Activated CD4-positive, CD25-positive, alpha-beta regulatory T cell (primary cell): ENCODE results near the gene SPPL2B.

ENCODE experiments used
- DNase-seq, 4 experiments: peaks; one replicate each; lab custom pipeline; 2025; lab: John Stamatoyannopoulos, UW

The SPPL2B gene

DNA sequence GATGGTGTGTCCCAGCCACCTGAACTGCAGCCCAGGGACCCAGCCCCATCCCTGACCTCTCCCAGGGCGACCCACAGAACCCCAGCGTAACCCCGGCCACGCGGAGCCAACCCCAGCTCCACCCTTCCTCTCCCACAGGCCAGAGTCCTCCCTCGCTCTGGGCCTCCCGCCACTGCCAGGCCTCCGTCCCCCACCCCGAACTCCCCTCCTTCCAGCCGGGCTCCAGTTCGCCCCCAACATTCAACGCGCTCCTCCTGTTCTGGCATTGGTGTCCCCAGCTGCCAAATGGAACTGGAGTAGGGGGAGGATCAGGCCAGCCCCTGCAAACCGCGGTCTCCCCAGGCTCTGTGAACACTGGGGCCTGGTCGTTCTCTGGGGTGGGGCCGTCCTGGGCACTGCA lies 28.0 kb upstream of the SPPL2B start:
- no peak for DNase-seq

- DNase-seq: no peak
Measured at GRCh38 chr19:2302319-2303210, 25.9 kb upstream of the SPPL2B start.

DNA sequence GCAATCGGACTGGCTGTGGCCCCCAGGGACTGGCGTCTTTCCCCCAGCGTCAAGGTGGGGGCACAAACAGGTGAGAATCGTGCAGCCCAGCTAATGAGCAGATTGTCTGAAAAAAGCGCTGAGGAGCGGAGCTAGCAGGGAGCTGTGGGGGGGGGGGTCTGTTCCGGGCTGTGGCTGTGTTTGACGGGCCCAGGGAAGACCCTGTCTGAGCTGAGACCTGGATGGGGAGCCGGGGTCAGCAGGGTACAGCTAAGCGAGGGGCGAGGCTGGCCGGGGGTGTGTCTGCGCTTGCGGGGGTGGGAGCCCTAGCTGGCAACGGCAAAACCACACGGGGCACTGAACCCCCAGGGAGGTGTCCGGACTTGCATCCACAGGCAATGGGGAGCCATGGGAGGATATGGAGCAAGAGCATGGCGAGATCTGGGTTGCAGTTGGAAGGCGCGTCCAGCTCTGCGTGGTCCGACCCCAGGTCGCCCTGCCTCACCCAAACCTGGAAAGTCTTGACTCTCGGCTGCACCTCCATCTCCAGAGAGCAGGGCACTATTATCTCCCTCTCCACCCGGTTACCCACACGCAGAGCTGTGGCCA lies 25.2 kb upstream of the SPPL2B start:
- DNase-seq: no peak

DNA sequence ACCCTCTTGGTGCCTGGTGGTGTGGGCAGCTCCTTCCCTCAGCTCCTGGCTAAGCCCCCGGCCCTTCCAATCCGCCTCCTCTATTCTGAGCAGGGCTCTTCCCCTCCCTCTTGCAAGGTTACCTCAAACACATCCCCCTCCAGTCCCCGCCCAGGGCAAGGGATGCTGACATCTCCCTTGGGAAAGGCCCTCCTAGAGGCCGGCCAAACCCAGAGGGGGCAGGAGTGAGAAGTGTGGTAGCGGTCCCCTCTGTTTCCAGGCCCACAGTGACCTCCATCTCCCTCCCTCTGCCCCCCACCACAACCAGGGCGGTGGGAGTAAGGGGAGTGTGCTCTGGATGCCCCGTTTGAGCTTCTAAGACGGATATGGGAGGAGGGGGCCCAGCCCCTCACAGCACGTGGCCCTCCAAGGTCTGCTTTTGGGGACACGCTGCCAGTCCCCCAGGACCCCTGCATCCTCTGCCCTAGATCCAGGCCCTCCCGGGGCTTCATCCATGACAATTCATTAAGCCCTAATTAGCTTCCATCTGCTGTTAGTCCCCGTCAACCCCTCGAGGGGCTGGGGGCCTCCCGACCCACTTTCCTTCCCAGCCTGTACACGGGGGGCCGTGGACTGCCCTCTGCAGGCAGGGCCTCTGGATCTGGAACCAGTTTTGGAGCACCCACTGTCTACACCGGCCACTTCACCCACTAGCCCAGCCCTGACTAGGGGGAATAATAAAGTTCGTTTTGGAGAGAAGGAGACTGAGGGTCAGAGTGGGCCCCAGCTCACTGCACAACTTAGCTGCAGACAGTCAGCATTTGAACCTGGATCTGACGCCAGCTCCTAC lies 22.8 kb upstream of the SPPL2B start:
- DNase-seq: no peak

GRCh38 chr19:2306281-2306806 lies 22.1 kb upstream of the SPPL2B start:
- DNase-seq: no peak

DNA sequence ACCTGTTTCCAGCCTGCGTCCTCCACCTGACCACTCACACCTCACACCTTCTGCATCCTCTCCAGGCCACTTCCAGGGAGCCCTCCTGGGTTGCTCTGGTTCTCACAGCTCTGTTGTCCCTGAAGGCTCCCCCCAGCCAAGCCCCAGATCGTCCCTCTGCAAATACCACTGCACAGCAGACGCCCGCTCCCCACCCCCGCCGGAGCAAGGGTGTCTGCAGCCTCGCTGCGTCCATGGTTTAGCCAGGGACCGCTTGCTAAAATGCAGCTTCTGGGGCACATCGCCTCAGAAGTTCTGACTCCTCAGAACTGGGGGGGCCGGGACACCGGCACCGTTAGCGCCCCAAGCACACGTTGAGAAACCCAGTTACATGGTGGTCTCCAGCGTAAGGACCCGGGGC lies 21.5 kb upstream of the SPPL2B start:
- DNase-seq: no peak

DNA sequence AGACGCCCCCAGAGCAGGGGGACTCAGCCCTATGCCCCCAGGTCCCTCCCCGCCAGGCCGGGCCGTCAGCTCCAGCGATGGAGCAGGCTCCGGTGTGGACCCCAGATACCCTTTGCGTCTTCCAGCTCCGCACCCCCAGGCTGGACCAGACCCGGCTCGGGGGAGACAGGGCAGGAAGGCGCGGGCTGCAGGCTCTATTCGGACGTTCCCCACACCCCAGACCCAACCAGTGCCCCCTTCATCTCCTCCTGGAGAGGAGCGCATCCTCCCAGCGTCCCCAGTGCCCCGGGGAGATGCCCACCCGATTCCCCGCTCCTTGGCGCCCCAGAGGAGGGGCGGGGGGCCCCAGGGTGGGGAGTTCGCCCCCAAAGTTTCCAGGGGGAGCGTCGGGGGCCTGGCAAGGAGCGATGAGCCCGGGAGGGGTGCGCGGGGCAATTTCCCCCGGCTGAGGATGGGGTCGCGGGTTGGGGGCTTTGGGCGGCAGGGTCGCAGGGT lies 20.9 kb upstream of the SPPL2B start:
- DNase-seq: no peak

- DNase-seq: no peak
Measured at GRCh38 chr19:2308114-2308556, 20.3 kb upstream of the SPPL2B start, which contains the start of gene LINGO3. Gene LINGO3 (minus strand): TSS chr19:2308154. CDS start chr19:2291776, 16,378 bp downstream.

GRCh38 chr19:2309734-2310362 lies 18.6 kb upstream of the SPPL2B start:
- no peak for DNase-seq

GRCh38 chr19:2311093-2311492 lies 17.4 kb upstream of the SPPL2B start:
- no peak for DNase-seq

- DNase-seq: no peak
Measured at GRCh38 chr19:2312820-2313501, 15.5 kb upstream of the SPPL2B start.

DNA sequence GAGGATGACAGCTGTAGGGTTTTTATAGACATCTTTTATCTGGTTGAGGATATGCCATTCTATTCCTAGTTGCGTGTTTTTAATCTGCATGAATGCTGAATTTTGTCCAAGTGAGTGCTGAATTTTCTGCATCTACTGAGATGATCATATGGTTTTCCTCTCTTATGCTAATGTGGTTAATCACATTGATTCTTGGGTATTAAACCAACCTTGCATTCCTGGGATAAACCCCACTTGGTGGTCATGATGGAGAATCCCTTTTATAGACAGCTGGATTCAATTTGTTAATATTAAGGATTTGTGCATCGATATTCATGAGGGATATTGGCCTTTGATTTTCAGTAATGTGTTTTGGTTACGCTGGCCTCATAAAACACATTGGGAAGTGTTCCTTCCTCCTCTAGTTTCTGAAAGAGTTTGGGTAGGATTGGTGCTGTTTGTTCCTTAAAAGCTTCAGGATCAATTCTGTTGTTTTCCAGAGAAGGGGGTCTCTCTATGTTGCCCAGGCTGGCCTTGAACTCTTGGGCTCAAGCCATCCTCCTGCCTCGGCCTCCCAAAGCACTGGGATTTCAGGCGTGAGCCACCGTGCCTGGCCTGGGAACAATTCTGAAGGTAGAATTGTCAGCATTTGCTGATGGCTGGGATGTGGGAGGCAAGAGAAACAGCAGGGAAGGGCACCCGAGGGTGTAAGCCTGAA lies 13.2 kb upstream of the SPPL2B start:
- DNase-seq: no peak

DNA sequence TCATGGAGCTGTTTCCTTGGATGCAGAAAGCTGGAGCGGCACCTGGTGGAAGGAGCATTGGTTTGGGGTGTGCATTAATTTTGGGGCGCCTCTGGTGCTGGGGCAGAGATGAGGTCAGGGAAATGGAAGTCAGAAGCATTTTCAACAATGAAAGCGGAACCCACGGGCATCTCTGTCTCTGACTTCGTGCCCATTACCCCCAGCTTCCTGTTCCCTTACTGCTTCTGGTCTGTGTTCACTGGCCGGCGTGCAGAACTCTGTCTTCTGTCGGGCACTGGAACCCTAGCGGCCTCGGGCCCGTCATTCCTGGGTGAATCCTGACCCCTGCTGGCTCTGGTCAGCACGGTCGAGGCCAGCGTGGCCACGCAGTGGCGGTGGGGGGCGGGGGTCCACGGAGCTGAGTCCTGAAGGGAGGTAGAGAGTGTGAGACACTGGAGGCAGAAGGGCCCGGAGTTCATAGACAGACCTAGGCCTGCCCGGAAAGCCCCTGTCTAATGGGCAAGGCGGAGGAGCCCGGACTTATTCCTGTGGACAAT lies 12.6 kb upstream of the SPPL2B start:
- no peak for DNase-seq

DNA sequence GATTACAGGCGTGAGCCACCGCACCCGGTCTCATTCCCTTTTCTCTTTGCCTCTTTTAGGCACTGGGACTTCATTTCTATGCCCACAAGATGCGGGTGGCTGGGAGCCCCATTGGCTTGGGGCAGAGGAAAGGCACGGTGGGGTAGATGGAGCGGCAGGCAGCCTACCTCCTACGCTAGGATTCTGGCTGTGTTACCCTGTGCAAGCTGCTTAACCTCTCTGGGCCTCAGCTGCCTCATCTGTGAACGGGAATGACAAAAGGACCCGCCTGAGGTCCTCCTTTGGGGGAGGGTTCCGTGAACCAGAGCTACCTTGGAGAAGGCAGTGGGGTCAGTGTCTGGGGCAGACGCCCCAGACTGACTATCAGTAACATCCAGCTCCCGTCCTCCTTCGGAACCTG lies 11.2 kb upstream of the SPPL2B start:
- DNase-seq: no peak

GRCh38 chr19:2317756-2318155 lies 10.7 kb upstream of the SPPL2B start:
- DNase-seq: no peak

GRCh38 chr19:2318923-2319322 lies 9.6 kb upstream of the SPPL2B start:
- no peak for DNase-seq

DNA sequence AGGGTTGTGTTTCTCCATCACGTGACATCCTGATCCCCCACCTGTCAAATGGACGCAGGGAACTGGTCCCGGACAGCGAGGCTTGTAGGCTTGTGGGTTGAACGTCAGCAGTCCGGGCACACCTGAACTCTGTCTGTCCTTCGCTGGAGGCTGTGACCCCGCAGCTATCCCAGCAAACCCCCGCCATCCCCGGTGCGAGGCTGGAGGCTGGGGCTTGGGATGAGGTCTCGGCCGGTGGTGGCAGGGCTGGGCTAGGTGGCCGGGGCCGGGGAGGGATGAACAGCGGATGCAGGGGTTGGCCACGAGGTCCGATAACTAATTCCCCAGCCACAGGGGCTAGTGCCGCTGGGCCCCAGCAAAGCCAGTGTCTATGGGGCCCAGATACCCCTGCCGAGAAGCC lies 8.9 kb upstream of the SPPL2B start:
- no peak for DNase-seq

GRCh38 chr19:2320049-2320448 lies 8.4 kb upstream of the SPPL2B start:
- no peak for DNase-seq

DNA sequence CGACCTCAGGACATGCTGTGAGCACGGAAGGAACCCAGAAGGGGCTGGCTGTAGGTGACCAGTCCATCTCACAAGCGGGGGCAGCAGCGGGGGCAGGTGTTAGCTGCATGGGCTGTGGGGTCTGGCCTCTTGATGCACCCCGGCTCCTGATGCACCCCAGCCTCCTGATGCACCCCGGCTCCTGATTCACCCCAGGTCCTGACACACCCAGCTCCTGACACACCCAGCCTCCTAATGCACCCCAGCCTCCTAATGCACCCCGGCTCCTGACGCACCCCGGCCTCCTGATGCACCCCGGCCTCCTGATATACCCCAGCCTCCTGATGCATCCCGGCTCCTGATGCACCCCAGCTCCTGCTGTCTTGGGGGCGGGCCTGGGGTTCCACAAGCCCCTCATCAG lies 7.5 kb upstream of the SPPL2B start:
- no peak for DNase-seq
